Muscle layer of duodenum (tissue), 2 donors: ENCODE data around the gene CAMTA2.

Experiments used
- H3K27ac ChIP-seq: one replicate; pipeline ENCODE4 v1.7.0; 2013; ENCODE audit warnings: mild to moderate bottlenecking, low read length
- H3K27me3 ChIP-seq: one replicate; pipeline ENCODE4 v1.7.0; 2013; ENCODE audit warnings: low read depth, mild to moderate bottlenecking, control low read depth, low read length
- H3K36me3 ChIP-seq, 2 donors: one replicate each; pipeline ENCODE4 v1.7.0; 2013; ENCODE audit warnings: low read length in 2 of 2, control low read depth in 1 of 2, mild to moderate bottlenecking in 1 of 2; ENCODE audit not compliant: insufficient read depth in 2 of 2, control insufficient read depth in 1 of 2
- H3K4me1 ChIP-seq, 2 donors: one replicate each; pipeline ENCODE4 v1.7.0; 2013; ENCODE audit warnings: low read length in 2 of 2, mild to moderate bottlenecking in 2 of 2, control low read depth in 1 of 2, moderate library complexity in 1 of 2; ENCODE audit not compliant: insufficient read depth in 2 of 2, control insufficient read depth in 1 of 2
- H3K4me3 ChIP-seq, 2 donors: one replicate each; pipeline ENCODE4 v1.7.0; 2013; ENCODE audit warnings: low read length in 2 of 2, low read depth in 1 of 2, mild to moderate bottlenecking in 1 of 2
- H3K9me3 ChIP-seq, 2 donors: one replicate each; pipeline ENCODE4 v1.7.0; 2013; ENCODE audit warnings: low read length in 2 of 2, control low read depth in 1 of 2, mild to moderate bottlenecking in 1 of 2; ENCODE audit not compliant: control insufficient read depth in 1 of 2
- donor health status: healthy.

Gene CAMTA2

GRCh38 chr17:4965311-4965986 lies 22.0 kb downstream of the CAMTA2 start:
- H3K9me3 ChIP-seq = no peaks in the 10 kb centered on the region
- H3K36me3 ChIP-seq = peaks cover 17 to 20% of the 10 kb centered on the region in 2 donors
- H3K4me1 ChIP-seq = peaks cover 15 to 25% of the 10 kb centered on the region in 2 donors
- no peak overlapping the region for H3K4me3 ChIP-seq
- no peak overlapping the region for H3K27ac ChIP-seq
- no peaks in the 10 kb centered on the region for H3K27me3 ChIP-seq

- Histone ChIP-seq H3K4me1 (peaks cover 0 to 2% of the 10 kb centered on the region in 2 donors), H3K4me3 (no peak overlapping the region), H3K36me3 (peaks cover 13 to 29% of the 10 kb centered on the region in 2 donors), H3K27ac (no peak overlapping the region), H3K9me3 (no peaks in the 10 kb centered on the region), H3K27me3 (no peaks in the 10 kb centered on the region)
These were observed 27.1 kb downstream of the CAMTA2 start for GRCh38 chr17:4960279-4960922.

- H3K36me3 ChIP-seq = peaks cover 13 to 29% of the 10 kb centered on the region in 2 donors
- H3K27me3 ChIP-seq = no peaks in the 10 kb centered on the region
- H3K9me3 ChIP-seq = no peaks in the 10 kb centered on the region
- H3K4me1 ChIP-seq = no peaks in the 10 kb centered on the region
- H3K4me3 ChIP-seq = no peak overlapping the region
- no peak overlapping the region for H3K27ac ChIP-seq
These were observed 28.1 kb downstream of the CAMTA2 start for GRCh38 chr17:4959261-4959965.

GRCh38 chr17:4958102-4958501 lies 29.4 kb downstream of the CAMTA2 start:
- Histone ChIP-seq H3K4me1 (no peaks in the 10 kb centered on the region), H3K27ac (no peak overlapping the region), H3K4me3 (no peak overlapping the region), H3K27me3 (no peaks in the 10 kb centered on the region), H3K9me3 (no peaks in the 10 kb centered on the region), H3K36me3 (peaks cover 13 to 29% of the 10 kb centered on the region in 2 donors)

GRCh38 chr17:4956493-4957061 lies 30.9 kb downstream of the CAMTA2 start:
- Histone ChIP-seq H3K4me3 (no peak overlapping the region), H3K4me1 (no peaks in the 10 kb centered on the region), H3K9me3 (no peaks in the 10 kb centered on the region), H3K36me3 (peaks cover 13 to 29% of the 10 kb centered on the region in 2 donors), H3K27me3 (no peaks in the 10 kb centered on the region), H3K27ac (no peak overlapping the region)

GRCh38 chr17:4955091-4955490 lies 32.4 kb downstream of the CAMTA2 start:
- Histone ChIP-seq H3K4me1 (peaks cover 11 to 14% of the 10 kb centered on the region in 2 donors), H3K9me3 (no peaks in the 10 kb centered on the region), H3K27ac (no peak overlapping the region), H3K4me3 (no peak overlapping the region), H3K36me3 (peaks cover 4 to 20% of the 10 kb centered on the region in 2 donors), H3K27me3 (no peaks in the 10 kb centered on the region)

- H3K9me3 ChIP-seq = no peaks in the 10 kb centered on the region
- H3K27ac ChIP-seq = no peak overlapping the region
- peaks cover 0 to 6% of the 10 kb centered on the region in 2 donors for H3K36me3 ChIP-seq
- H3K27me3 ChIP-seq = no peaks in the 10 kb centered on the region
- peaks cover 11 to 15% of the 10 kb centered on the region in 2 donors for H3K4me1 ChIP-seq
- H3K4me3 ChIP-seq = no peak overlapping the region
These were observed 34.0 kb downstream of the CAMTA2 start for GRCh38 chr17:4953451-4953961.

GRCh38 chr17:4951486-4951885 lies 36.0 kb downstream of the CAMTA2 start:
- no peak overlapping the region for H3K4me3 ChIP-seq
- no peaks in the 10 kb centered on the region for H3K27me3 ChIP-seq
- no peaks in the 10 kb centered on the region for H3K9me3 ChIP-seq
- H3K4me1 ChIP-seq = peaks cover 11 to 21% of the 10 kb centered on the region in 2 donors
- no peak overlapping the region for H3K27ac ChIP-seq
- H3K36me3 ChIP-seq = peaks cover under 1 to 5% of the 10 kb centered on the region in 2 donors

- Histone ChIP-seq H3K27me3 (no peaks in the 10 kb centered on the region), H3K36me3 (peaks cover 5 to 10% of the 10 kb centered on the region in 2 donors), H3K4me1 (peaks cover 16 to 28% of the 10 kb centered on the region in 2 donors), H3K27ac (peak within 1 kb of the TSS; percentile 79), H3K4me3 (peak within 1 kb of the TSS; percentile 44 to 97), H3K9me3 (no peaks in the 10 kb centered on the region)
These were observed 36.7 kb downstream of the CAMTA2 start, which contains the start of gene ENO3 for GRCh38 chr17:4950746-4951204. Gene ENO3 (plus strand): TSS chr17:4951119. CDS start chr17:4951830, 711 bp downstream.

GRCh38 chr17:4950075-4950745 lies 37.3 kb downstream of the CAMTA2 start:
- no peaks in the 10 kb centered on the region for H3K27me3 ChIP-seq
- H3K4me1 ChIP-seq = peaks cover 21 to 33% of the 10 kb centered on the region in 2 donors
- peak overlapping the region; percentile 79 for H3K27ac ChIP-seq
- H3K36me3 ChIP-seq = peaks cover 11 to 15% of the 10 kb centered on the region in 2 donors
- H3K9me3 ChIP-seq = no peaks in the 10 kb centered on the region
- H3K4me3 ChIP-seq = peak overlapping the region; percentile 44 to 97
